HG03460 (cell line): ENCODE measurements around the gene RICTOR.

Experiments used
- ATAC-seq: cut with Tn5 transposase; IDR thresholded peaks from one replicate; pipeline ENCODE4 v1.9.1; 2021; ENCODE audit not compliant: unreplicated experiment

The RICTOR gene

DNA sequence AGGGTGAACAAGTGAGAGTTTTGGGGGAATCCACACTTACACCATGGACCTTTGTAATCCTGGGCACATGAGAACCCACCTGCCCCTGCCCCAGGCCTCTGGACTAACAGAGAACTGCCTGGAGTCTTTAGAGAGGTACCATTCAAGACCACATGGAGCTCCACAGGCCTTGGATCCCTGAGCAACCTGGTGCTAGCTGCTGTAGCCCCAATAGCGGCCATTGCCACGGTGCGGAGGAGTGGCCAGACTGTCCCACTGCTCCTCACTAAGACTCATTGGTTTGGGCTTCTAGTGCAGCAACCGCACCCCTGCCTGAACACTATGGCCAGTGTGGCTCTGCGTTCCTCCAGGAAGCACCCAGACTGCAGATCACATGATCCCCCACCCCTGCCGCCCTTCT lies 182.6 kb downstream of the RICTOR start:
- no peak for ATAC-seq

DNA sequence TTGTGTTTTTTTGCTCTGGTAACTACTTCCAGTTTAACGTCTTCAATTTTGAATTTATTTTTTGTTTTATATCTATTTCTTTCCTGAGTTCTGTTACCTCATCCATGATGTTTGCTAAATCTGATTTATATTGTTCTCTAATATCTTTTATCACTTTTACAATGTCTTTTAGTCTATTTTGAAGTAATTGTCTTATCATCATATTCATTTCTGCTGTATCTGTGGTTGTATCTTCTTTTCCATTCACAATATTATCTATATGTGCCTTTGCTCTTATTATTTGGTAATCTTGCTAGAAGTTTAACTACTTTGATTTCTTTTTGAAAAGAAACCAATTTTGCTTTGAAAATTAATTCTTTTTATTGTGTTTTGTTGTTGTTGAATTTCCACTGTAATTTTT lies 184.8 kb downstream of the RICTOR start:
- ATAC-seq, result no peak

DNA sequence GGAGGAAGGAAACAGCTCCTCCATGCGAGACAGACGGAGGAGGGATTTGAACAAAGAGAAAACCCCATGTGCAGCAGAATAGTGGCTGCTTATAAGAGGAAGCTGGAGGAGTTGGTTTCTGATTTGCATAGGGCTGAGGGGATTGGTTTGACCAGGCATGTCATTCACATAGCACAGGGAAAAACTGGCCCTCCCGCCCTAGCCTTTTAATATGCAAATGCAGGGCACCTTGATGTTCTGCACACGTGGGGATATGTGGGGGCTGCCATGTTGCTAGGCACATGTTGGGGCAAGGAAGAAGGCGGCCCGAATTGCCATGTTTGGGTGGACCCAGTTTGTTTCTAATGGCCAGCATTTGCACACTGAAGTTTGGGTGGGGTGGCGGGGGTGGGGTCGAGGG lies 186.2 kb downstream of the RICTOR start:
- ATAC-seq, result no peak
